ENCODE results near the gene OPN3.

GRCh38 chr1:241636291-241636690 is 3.9 kb downstream of the OPN3 start:
- no peak for TF ChIP-seq POLR2A (IDR thresholded peaks at IDR 0.05)
- no peak for TF ChIP-seq EP300 (IDR thresholded peaks at IDR 0.05)
- TF ChIP-seq, protein P1, sequence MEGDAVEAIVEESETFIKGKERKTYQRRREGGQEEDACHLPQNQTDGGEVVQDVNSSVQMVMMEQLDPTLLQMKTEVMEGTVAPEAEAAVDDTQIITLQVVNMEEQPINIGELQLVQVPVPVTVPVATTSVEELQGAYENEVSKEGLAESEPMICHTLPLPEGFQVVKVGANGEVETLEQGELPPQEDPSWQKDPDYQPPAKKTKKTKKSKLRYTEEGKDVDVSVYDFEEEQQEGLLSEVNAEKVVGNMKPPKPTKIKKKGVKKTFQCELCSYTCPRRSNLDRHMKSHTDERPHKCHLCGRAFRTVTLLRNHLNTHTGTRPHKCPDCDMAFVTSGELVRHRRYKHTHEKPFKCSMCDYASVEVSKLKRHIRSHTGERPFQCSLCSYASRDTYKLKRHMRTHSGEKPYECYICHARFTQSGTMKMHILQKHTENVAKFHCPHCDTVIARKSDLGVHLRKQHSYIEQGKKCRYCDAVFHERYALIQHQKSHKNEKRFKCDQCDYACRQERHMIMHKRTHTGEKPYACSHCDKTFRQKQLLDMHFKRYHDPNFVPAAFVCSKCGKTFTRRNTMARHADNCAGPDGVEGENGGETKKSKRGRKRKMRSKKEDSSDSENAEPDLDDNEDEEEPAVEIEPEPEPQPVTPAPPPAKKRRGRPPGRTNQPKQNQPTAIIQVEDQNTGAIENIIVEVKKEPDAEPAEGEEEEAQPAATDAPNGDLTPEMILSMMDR (IDR thresholded peaks at IDR 0.05): no peak

Data from upper lobe of left lung (tissue), 4 donors.